HepG2 (cell line): Measurements from ENCODE around the gene TJP2.

Source experiments
- ELK4 ChIP-seq: sonication (generic); formaldehyde crosslinking; IDR thresholded peaks from 2 replicates; pipeline ENCODE4 v1.9.0; 2021; ENCODE audit warnings: missing genetic modification reagents, borderline replicate concordance
- EZH2 ChIP-seq: conservative IDR thresholded peaks from 2 replicates; pipeline ENCODE4 v1.6.1; 2012; ENCODE audit warnings: mild to moderate bottlenecking, low read depth, low read length, moderate library complexity
- REL ChIP-seq: sonication (generic); formaldehyde crosslinking; conservative IDR thresholded peaks from 2 replicates; pipeline ENCODE4 v1.8.0; 2022; ENCODE audit warnings: mild to moderate bottlenecking, missing genetic modification reagents, moderate library complexity
- ZNF484 ChIP-seq: sonication (generic); formaldehyde crosslinking; IDR thresholded peaks from 2 replicates; pipeline ENCODE4 v1.5.1; 2020; ENCODE audit warnings: mild to moderate bottlenecking, low read depth, missing genetic modification reagents, borderline replicate concordance
- TF ChIP-seq, protein P1 (sequence below): sonication (generic); formaldehyde crosslinking; IDR thresholded peaks from 2 replicates; pipeline ENCODE4 v1.5.0; 2020; ENCODE audit warnings: mild to moderate bottlenecking, missing genetic modification reagents, moderate library complexity
- TF ChIP-seq, protein P2 (sequence below): sonication (generic); formaldehyde crosslinking; IDR thresholded peaks from 2 replicates; pipeline ENCODE4 v1.8.0; 2022; ENCODE audit warnings: missing genetic modification reagents, mild to moderate bottlenecking, moderate library complexity, borderline replicate concordance

GRCh38 chr9:69197687-69198086 lies 23.6 kb downstream of the TJP2 start:
- TF ChIP-seq, protein P1, sequence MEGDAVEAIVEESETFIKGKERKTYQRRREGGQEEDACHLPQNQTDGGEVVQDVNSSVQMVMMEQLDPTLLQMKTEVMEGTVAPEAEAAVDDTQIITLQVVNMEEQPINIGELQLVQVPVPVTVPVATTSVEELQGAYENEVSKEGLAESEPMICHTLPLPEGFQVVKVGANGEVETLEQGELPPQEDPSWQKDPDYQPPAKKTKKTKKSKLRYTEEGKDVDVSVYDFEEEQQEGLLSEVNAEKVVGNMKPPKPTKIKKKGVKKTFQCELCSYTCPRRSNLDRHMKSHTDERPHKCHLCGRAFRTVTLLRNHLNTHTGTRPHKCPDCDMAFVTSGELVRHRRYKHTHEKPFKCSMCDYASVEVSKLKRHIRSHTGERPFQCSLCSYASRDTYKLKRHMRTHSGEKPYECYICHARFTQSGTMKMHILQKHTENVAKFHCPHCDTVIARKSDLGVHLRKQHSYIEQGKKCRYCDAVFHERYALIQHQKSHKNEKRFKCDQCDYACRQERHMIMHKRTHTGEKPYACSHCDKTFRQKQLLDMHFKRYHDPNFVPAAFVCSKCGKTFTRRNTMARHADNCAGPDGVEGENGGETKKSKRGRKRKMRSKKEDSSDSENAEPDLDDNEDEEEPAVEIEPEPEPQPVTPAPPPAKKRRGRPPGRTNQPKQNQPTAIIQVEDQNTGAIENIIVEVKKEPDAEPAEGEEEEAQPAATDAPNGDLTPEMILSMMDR = no peak
- TF ChIP-seq EZH2 = no peak
- TF ChIP-seq REL (CRISPR knock-in tag) = no peak
- TF ChIP-seq, protein P2, sequence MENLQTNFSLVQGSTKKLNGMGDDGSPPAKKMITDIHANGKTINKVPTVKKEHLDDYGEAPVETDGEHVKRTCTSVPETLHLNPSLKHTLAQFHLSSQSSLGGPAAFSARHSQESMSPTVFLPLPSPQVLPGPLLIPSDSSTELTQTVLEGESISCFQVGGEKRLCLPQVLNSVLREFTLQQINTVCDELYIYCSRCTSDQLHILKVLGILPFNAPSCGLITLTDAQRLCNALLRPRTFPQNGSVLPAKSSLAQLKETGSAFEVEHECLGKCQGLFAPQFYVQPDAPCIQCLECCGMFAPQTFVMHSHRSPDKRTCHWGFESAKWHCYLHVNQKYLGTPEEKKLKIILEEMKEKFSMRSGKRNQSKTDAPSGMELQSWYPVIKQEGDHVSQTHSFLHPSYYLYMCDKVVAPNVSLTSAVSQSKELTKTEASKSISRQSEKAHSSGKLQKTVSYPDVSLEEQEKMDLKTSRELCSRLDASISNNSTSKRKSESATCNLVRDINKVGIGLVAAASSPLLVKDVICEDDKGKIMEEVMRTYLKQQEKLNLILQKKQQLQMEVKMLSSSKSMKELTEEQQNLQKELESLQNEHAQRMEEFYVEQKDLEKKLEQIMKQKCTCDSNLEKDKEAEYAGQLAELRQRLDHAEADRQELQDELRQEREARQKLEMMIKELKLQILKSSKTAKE (CRISPR knock-in tag) = no peak
- no peak for TF ChIP-seq ELK4
- TF ChIP-seq ZNF484 (CRISPR knock-in tag) = no peak
